Fibroblast of lung (primary cell): ENCODE measurements around the gene SLCO1A2.

ENCODE experiments used
- CTCF ChIP-seq, 2 donors: IDR thresholded peaks in 1 of 2; conservative IDR thresholded peaks in 1 of 2; 1 replicate in 1 of 2; 2 replicates in 1 of 2; pipeline ENCODE4 v1.5.1; 2011 to 2012; ENCODE audit warnings: low read length in 2 of 2, control low read depth in 1 of 2, inconsistent platforms in 1 of 2, low read depth in 1 of 2, mild to moderate bottlenecking in 1 of 2
- EZH2 ChIP-seq: IDR thresholded peaks from 2 replicates; pipeline ENCODE4 v1.5.1; 2012; ENCODE audit warnings: low read length, control low read depth, mild to moderate bottlenecking; ENCODE audit errors: missing control alignments

DNA sequence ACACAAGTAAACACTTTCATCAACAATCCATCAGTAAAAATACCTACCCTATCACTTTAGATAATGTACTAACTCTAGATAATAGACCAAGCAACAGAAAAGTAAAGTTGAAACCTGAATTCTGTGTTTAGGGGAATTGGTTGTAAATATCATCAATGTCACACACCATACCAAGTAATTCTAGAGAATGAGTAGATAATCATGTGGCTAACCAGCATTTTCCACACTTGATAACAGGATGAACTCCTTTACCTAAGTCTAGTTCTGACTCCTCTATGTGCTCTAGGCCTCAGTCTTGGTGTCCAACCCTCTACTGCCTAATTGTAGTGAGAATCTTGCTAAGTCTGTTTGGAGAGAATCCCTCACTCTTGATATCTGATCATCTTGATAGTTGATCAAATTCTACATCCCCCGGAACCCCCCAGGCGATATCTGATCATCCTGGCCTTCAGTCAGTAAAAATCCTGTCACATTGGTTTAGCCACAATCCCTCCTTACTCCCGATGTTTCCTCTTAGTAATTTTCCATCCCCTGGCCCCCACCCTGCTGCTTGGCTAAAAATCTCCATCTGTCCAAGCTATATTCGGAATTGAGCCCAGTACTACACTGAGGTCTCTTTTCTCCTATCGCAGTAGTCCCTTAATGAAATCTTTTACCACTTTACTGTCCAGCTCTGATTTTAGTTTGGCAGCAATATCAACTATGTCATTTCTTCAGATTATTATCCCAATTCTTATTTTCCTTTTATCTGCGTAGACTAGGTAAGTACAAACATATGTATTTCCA lies 3.4 kb upstream of the SLCO1A2 start:
- no peak for TF ChIP-seq CTCF (conservative IDR thresholded peaks at IDR 0.05 in 1 of 2, IDR thresholded peaks at IDR 0.05 in 1 of 2; ENCODE audit: low read depth in 1 of 2, low read length in 2 of 2)
- TF ChIP-seq EZH2: no peak
